ENCODE results near the gene NDST3.

DNA sequence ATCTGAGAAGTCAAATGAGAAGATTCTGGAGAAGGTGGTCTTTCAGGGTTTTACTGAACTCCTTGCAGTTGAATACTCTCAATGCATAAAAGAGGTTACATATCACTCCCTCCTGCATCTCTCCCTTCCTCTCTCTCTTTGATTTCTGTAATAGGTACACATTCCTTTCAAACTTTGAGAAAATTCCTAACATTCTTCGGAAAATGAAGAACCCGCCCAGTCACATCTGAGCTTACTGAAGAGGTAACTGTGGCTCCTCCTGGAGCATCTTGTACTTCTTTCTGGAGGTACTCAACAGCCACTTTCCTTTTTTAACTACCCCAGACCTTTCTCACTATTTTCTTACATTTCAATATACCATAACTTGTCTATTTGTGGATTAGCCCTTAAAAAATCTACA, 24.7 kb downstream of the NDST3 start:
- no peak for TF ChIP-seq EP300 (IDR thresholded peaks at IDR 0.05)
- TF ChIP-seq, protein P1, sequence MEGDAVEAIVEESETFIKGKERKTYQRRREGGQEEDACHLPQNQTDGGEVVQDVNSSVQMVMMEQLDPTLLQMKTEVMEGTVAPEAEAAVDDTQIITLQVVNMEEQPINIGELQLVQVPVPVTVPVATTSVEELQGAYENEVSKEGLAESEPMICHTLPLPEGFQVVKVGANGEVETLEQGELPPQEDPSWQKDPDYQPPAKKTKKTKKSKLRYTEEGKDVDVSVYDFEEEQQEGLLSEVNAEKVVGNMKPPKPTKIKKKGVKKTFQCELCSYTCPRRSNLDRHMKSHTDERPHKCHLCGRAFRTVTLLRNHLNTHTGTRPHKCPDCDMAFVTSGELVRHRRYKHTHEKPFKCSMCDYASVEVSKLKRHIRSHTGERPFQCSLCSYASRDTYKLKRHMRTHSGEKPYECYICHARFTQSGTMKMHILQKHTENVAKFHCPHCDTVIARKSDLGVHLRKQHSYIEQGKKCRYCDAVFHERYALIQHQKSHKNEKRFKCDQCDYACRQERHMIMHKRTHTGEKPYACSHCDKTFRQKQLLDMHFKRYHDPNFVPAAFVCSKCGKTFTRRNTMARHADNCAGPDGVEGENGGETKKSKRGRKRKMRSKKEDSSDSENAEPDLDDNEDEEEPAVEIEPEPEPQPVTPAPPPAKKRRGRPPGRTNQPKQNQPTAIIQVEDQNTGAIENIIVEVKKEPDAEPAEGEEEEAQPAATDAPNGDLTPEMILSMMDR (IDR thresholded peaks at IDR 0.05), result no peak

Data from tibial nerve (tissue), 4 donors.